Gastroesophageal sphincter (tissue), 3 donors: ENCODE results near the gene DNAH17.
A peak's percentile ranks its signal among the peaks of the same experiment; 100 is the strongest.

ENCODE experiments used
- EP300 ChIP-seq: sonication (generic); formaldehyde crosslinking; IDR thresholded peaks from one replicate; pipeline ENCODE4 v1.6.1; 2017; ENCODE audit warnings: antibody characterized with exemption, mild to moderate bottlenecking
- POLR2A ChIP-seq, 2 donors: fragments of 450-650 bp; IDR thresholded peaks; one replicate each; pipeline ENCODE4 v1.6.1; 2017; ENCODE audit warnings: antibody characterized with exemption in 2 of 2, mild to moderate bottlenecking in 2 of 2, moderate library complexity in 1 of 2
- POLR2AphosphoS5 ChIP-seq: sonication (generic); formaldehyde crosslinking; IDR thresholded peaks from one replicate; pipeline ENCODE4 v1.6.1; 2017; ENCODE audit warnings: antibody characterized with exemption
- TF ChIP-seq, protein P1 (sequence below), 4 experiments: fragments of 200-600 bp in 2 of 4; fragments of 450-650 bp in 2 of 4; sonication (generic) in 1 of 4; IDR thresholded peaks; one replicate each; pipeline ENCODE4 v1.5.1; 2017 to 2019; ENCODE audit warnings: antibody characterized with exemption in 4 of 4, mild to moderate bottlenecking in 2 of 4, moderate library complexity in 2 of 4

DNA sequence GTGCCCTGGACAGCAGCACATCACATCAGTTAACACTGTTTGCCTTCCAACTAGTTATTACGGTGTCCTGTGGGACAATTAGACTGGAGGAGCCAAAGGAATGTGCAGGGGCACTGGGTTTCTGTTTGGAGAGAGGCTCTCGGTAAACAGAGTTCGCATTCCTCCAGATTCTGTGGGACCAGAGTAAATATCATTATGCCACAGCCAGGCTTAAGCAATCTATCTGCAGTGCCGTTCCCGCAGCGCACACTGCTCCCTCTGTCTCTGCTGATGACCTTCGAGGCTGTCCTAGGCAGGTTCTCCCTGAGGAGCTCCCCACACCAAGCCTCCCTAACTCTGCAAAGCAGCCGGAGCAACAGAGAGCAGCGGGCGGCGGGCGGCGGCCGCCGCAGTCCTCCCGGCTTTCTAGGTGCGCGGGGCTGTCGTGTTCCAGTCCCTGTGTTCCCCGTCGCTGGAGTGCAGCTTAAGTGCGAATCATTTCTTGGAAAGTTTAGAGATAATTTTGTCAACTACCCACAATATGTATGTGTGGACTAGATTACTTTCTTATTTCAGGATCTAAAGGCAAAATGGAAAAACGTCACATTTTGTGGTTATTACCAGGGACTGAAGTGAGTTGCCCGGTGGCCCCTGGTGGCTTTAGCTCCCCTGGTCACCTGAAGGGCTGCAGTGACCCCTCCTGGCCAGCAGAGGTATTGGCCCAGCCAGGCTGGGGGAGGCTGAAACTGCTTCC, 155.5 kb downstream of the DNAH17 start:
- TF ChIP-seq, protein P1, sequence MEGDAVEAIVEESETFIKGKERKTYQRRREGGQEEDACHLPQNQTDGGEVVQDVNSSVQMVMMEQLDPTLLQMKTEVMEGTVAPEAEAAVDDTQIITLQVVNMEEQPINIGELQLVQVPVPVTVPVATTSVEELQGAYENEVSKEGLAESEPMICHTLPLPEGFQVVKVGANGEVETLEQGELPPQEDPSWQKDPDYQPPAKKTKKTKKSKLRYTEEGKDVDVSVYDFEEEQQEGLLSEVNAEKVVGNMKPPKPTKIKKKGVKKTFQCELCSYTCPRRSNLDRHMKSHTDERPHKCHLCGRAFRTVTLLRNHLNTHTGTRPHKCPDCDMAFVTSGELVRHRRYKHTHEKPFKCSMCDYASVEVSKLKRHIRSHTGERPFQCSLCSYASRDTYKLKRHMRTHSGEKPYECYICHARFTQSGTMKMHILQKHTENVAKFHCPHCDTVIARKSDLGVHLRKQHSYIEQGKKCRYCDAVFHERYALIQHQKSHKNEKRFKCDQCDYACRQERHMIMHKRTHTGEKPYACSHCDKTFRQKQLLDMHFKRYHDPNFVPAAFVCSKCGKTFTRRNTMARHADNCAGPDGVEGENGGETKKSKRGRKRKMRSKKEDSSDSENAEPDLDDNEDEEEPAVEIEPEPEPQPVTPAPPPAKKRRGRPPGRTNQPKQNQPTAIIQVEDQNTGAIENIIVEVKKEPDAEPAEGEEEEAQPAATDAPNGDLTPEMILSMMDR (IDR thresholded peaks at IDR 0.05), result peak in 3 of 4 experiments; percentile 97 to 99 (median 98)
- TF ChIP-seq POLR2AphosphoS5 (no peak), EP300 (no peak), POLR2A (IDR thresholded peaks at IDR 0.05) (no peak)
